ENCODE data around the gene LPCAT2.

Gene LPCAT2

GRCh38 chr16:55566432-55567175 lies 57.7 kb downstream of the LPCAT2 start, which contains the start of gene CAPNS2:
Gene CAPNS2, plus strand, starts transcription at chr16:55566684. Its CDS starts 73 bp downstream, at chr16:55566757.
- Histone ChIP-seq H3K27ac (no peak within 1 kb of the TSS), H3K36me3 (ENCODE audit: insufficient read depth) (no peaks in the 10 kb centered on the region), H2AFZ (ENCODE audit: low read depth) (no peak within 1 kb of the TSS), H3K79me2 (ENCODE audit: insufficient read depth, low read depth) (no peaks in the 10 kb centered on the region), H3K27me3 (ENCODE audit: insufficient read depth, low read depth) (no peaks in the 10 kb centered on the region), H4K20me1 (ENCODE audit: insufficient read depth) (no peaks in the 10 kb centered on the region), H3K4me1 (ENCODE audit: low read depth, poor library complexity, severe bottlenecking) (no peaks in the 10 kb centered on the region), H3K9ac (no peak within 1 kb of the TSS), H3K4me3 (IDR thresholded peaks at IDR 0.05; ENCODE audit: insufficient read depth, low read depth, low read length) (no peak within 1 kb of the TSS), H3K4me2 (no peak within 1 kb of the TSS)
- no peak for TF ChIP-seq CTCF (conservative IDR thresholded peaks at IDR 0.05; ENCODE audit: low read depth, low read length)

DNA sequence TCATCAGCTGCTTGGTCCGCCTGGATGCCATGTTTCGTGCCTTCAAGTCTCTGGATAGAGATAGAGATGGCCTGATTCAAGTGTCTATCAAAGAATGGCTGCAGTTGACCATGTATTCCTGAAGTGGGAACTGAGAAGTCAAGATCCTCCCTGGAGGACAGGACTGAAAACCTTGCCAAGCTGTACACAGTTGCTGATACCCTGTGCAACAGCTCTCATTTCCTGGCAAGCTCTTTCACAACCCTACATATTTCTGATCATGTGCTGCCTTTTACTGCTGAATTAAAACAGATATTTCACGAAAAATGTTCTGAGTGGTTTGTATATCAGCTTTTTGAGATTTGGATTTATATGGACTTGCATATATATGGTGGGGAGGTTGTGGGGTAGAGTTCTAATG lies 58.5 kb downstream of the LPCAT2 start:
- Histone ChIP-seq H3K4me2 (no peak overlapping the region), H4K20me1 (ENCODE audit: insufficient read depth) (no peaks in the 10 kb centered on the region), H3K9ac (no peak overlapping the region), H2AFZ (ENCODE audit: low read depth) (no peak overlapping the region), H3K79me2 (ENCODE audit: insufficient read depth, low read depth) (no peaks in the 10 kb centered on the region), H3K27me3 (ENCODE audit: insufficient read depth, low read depth) (no peaks in the 10 kb centered on the region), H3K36me3 (ENCODE audit: insufficient read depth) (no peaks in the 10 kb centered on the region), H3K27ac (no peak overlapping the region), H3K4me1 (ENCODE audit: low read depth, poor library complexity, severe bottlenecking) (no peaks in the 10 kb centered on the region), H3K4me3 (IDR thresholded peaks at IDR 0.05; ENCODE audit: insufficient read depth, low read depth, low read length) (no peak overlapping the region)
- no peak for TF ChIP-seq CTCF (conservative IDR thresholded peaks at IDR 0.05; ENCODE audit: low read depth, low read length)

DNA sequence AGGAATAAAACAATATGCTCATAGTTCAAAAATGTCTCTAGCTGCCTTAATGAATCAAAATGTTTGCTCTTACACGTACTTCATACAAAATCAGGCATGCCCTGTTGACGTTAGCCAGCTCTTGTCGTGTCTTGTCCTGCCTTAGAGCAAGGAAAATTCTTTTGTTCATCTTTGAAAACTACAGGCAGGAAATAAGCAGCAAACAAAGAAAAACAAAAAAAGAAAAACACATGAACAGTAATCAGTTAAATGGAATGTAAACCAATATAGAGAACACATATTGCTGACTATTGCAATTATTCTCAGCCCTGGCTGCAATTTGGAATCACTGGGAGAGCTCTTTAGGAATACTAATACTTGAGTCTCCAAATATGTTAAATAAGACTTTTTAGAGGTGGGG lies 59.3 kb downstream of the LPCAT2 start:
- no peaks in the 10 kb centered on the region for H3K36me3 ChIP-seq (ENCODE audit: insufficient read depth)
- H3K27ac ChIP-seq: no peak overlapping the region
- no peak overlapping the region for H3K9ac ChIP-seq
- H3K27me3 ChIP-seq (ENCODE audit: insufficient read depth, low read depth): no peaks in the 10 kb centered on the region
- H3K79me2 ChIP-seq (ENCODE audit: insufficient read depth, low read depth): no peaks in the 10 kb centered on the region
- H3K4me3 ChIP-seq (IDR thresholded peaks at IDR 0.05; ENCODE audit: insufficient read depth, low read depth, low read length): no peak overlapping the region
- H4K20me1 ChIP-seq (ENCODE audit: insufficient read depth): no peaks in the 10 kb centered on the region
- no peaks in the 10 kb centered on the region for H3K4me1 ChIP-seq (ENCODE audit: low read depth, poor library complexity, severe bottlenecking)
- no peak overlapping the region for H3K4me2 ChIP-seq
- TF ChIP-seq CTCF (conservative IDR thresholded peaks at IDR 0.05; ENCODE audit: low read depth, low read length): no peak
- no peak overlapping the region for H2AFZ ChIP-seq (ENCODE audit: low read depth)

GRCh38 chr16:55569025-55569424 lies 60.2 kb downstream of the LPCAT2 start:
- no peak overlapping the region for H3K9ac ChIP-seq
- H3K36me3 ChIP-seq (ENCODE audit: insufficient read depth): no peaks in the 10 kb centered on the region
- TF ChIP-seq CTCF (conservative IDR thresholded peaks at IDR 0.05; ENCODE audit: low read depth, low read length): no peak
- H3K27me3 ChIP-seq (ENCODE audit: insufficient read depth, low read depth): no peaks in the 10 kb centered on the region
- H3K79me2 ChIP-seq (ENCODE audit: insufficient read depth, low read depth): no peaks in the 10 kb centered on the region
- H3K27ac ChIP-seq: no peak overlapping the region
- H4K20me1 ChIP-seq (ENCODE audit: insufficient read depth): no peaks in the 10 kb centered on the region
- H2AFZ ChIP-seq (ENCODE audit: low read depth): no peak overlapping the region
- no peak overlapping the region for H3K4me2 ChIP-seq
- no peak overlapping the region for H3K4me3 ChIP-seq (IDR thresholded peaks at IDR 0.05; ENCODE audit: insufficient read depth, low read depth, low read length)
- no peaks in the 10 kb centered on the region for H3K4me1 ChIP-seq (ENCODE audit: low read depth, poor library complexity, severe bottlenecking)

Data from KMS-11 (cell line).